MM.1S (cell line): ENCODE results near the gene LDB1.

ENCODE experiments used
- CTCF ChIP-seq: fragments of 300-600 bp; sonication (generic); IDR thresholded peaks from 2 replicates; pipeline ENCODE4 v1.5.1; 2016; ENCODE audit warnings: antibody characterized with exemption, low read length, mixed read lengths
- EZH2 ChIP-seq: fragments of 300-600 bp; sonication (generic); optimal IDR thresholded peaks from 2 replicates; pipeline ENCODE3; 2017; ENCODE audit warnings: low read depth, mild to moderate bottlenecking, antibody characterized with exemption, low read length, mixed read lengths
- EZH2phosphoT487 ChIP-seq: fragments of 300-600 bp; sonication (generic); IDR thresholded peaks from 2 replicates; pipeline ENCODE4 v1.6.1; 2018; ENCODE audit warnings: antibody characterized with exemption, low read length

GRCh38 chr10:102140218-102140617, 20.1 kb upstream of the LDB1 start:
- no peak for TF ChIP-seq CTCF
- no peak for TF ChIP-seq EZH2phosphoT487
- no peak for TF ChIP-seq EZH2
